H1 (cell line): ENCODE results near the gene LAMB1. TPM values are rescaled to one million over a fixed set of nuclear protein-coding genes. Genes with fewer than 3 reads are reported as not detected.

Experiments used
- KDM4A ChIP-seq: IDR thresholded peaks from one replicate; pipeline ENCODE4 v1.7.1; 2012; ENCODE audit warnings: low read depth, mild to moderate bottlenecking, moderate library complexity, low read length, inconsistent platforms; ENCODE audit not compliant: severe bottlenecking
- SAP30 ChIP-seq: fragments of 300-600 bp; sonication (generic); IDR thresholded peaks from 2 replicates; pipeline ENCODE4 v1.7.1; 2012; ENCODE audit warnings: low read length, moderate library complexity, mild to moderate bottlenecking, inconsistent platforms; ENCODE audit not compliant: insufficient read depth, insufficient replicate concordance
- SP1 ChIP-seq: IDR thresholded peaks from 2 replicates; pipeline ENCODE4 v1.6.1; 2011; ENCODE audit warnings: low read depth, low read length
- TAF1 ChIP-seq: IDR thresholded peaks from 2 replicates; pipeline ENCODE4 v1.6.1; 2011; ENCODE audit warnings: mild to moderate bottlenecking, low read depth, low read length
- ZNF274 ChIP-seq: IDR thresholded peaks from 2 replicates; pipeline ENCODE4 v1.7.0; 2012; ENCODE audit warnings: low read length, borderline replicate concordance; ENCODE audit errors: extremely low read depth
- polyA plus RNA-seq, 7 experiments: library from polyadenylated mRNA; depleted of rRNA in 3 of 7; stranded (reverse) in 5 of 7; unstranded in 2 of 7; fragments of >200 nt in 5 of 7; fragments of 200-250 nt in 2 of 7; gene quantifications; 1 replicate in 5 of 7; 2 replicates in 1 of 7; 4 replicates in 1 of 7; pipeline versions ENCODE4 v1.2.1 to v1.2.3, GENCODE V29; 2011 to 2013; ENCODE audit warnings: missing spikeins in 2 of 7, mixed read lengths in 2 of 7
- total RNA-seq: library from RNA; stranded (reverse); fragmentation: NEBNext Ultra II Directional; extraction: Animal tissue kit (Norgen Biotek cat#: 25700); gene quantifications from 2 replicates; pipeline ENCODE4 v1.2.1, GENCODE V29; 2021
- TF ChIP-seq, protein P1 (sequence below): IDR thresholded peaks from 2 replicates; pipeline ENCODE4 v1.6.1; 2012; ENCODE audit warnings: low read length, inconsistent platforms
- TF ChIP-seq, protein P2 (sequence below): fragments of 300-600 bp; sonication (generic); IDR thresholded peaks from 2 replicates; pipeline ENCODE4 v1.7.1; 2012; ENCODE audit warnings: low read length, moderate library complexity, mild to moderate bottlenecking, inconsistent platforms; ENCODE audit not compliant: insufficient replicate concordance
- TF ChIP-seq, protein P3 (sequence below): IDR thresholded peaks from 2 replicates; pipeline ENCODE4 v1.6.1; 2011; ENCODE audit warnings: low read length, improper control_type of control experiment

The LAMB1 gene
- total and polyA plus RNA-seq, 2 of the 8 experiments (the other 6 are each of a cell fraction or from before 2014, with no cell fraction given): 31.9 to 38.5 TPM

DNA sequence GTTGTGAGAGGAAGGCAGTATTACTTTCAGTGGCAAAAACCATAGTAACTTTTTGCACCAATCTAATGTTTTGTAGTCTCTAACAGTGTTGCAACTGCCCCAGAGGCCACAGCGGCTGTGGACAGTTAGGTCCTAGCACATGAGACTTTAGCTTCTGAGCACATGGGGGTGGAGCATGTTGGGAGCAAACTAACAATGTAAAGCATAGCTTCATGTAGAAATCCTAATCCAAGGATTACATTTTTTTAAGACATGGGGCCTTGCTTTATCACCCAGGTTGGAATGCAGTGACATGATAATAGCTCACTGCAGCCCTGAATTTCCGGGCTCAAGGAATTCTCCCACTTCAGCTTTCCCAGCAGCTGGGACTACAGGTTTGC, 49.0 kb downstream of the LAMB1 start (continued):
- TF ChIP-seq, protein P1, sequence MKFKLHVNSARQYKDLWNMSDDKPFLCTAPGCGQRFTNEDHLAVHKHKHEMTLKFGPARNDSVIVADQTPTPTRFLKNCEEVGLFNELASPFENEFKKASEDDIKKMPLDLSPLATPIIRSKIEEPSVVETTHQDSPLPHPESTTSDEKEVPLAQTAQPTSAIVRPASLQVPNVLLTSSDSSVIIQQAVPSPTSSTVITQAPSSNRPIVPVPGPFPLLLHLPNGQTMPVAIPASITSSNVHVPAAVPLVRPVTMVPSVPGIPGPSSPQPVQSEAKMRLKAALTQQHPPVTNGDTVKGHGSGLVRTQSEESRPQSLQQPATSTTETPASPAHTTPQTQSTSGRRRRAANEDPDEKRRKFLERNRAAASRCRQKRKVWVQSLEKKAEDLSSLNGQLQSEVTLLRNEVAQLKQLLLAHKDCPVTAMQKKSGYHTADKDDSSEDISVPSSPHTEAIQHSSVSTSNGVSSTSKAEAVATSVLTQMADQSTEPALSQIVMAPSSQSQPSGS: no peak
- TF ChIP-seq SP1: no peak
- TF ChIP-seq SAP30: no peak
- TF ChIP-seq, protein P2, sequence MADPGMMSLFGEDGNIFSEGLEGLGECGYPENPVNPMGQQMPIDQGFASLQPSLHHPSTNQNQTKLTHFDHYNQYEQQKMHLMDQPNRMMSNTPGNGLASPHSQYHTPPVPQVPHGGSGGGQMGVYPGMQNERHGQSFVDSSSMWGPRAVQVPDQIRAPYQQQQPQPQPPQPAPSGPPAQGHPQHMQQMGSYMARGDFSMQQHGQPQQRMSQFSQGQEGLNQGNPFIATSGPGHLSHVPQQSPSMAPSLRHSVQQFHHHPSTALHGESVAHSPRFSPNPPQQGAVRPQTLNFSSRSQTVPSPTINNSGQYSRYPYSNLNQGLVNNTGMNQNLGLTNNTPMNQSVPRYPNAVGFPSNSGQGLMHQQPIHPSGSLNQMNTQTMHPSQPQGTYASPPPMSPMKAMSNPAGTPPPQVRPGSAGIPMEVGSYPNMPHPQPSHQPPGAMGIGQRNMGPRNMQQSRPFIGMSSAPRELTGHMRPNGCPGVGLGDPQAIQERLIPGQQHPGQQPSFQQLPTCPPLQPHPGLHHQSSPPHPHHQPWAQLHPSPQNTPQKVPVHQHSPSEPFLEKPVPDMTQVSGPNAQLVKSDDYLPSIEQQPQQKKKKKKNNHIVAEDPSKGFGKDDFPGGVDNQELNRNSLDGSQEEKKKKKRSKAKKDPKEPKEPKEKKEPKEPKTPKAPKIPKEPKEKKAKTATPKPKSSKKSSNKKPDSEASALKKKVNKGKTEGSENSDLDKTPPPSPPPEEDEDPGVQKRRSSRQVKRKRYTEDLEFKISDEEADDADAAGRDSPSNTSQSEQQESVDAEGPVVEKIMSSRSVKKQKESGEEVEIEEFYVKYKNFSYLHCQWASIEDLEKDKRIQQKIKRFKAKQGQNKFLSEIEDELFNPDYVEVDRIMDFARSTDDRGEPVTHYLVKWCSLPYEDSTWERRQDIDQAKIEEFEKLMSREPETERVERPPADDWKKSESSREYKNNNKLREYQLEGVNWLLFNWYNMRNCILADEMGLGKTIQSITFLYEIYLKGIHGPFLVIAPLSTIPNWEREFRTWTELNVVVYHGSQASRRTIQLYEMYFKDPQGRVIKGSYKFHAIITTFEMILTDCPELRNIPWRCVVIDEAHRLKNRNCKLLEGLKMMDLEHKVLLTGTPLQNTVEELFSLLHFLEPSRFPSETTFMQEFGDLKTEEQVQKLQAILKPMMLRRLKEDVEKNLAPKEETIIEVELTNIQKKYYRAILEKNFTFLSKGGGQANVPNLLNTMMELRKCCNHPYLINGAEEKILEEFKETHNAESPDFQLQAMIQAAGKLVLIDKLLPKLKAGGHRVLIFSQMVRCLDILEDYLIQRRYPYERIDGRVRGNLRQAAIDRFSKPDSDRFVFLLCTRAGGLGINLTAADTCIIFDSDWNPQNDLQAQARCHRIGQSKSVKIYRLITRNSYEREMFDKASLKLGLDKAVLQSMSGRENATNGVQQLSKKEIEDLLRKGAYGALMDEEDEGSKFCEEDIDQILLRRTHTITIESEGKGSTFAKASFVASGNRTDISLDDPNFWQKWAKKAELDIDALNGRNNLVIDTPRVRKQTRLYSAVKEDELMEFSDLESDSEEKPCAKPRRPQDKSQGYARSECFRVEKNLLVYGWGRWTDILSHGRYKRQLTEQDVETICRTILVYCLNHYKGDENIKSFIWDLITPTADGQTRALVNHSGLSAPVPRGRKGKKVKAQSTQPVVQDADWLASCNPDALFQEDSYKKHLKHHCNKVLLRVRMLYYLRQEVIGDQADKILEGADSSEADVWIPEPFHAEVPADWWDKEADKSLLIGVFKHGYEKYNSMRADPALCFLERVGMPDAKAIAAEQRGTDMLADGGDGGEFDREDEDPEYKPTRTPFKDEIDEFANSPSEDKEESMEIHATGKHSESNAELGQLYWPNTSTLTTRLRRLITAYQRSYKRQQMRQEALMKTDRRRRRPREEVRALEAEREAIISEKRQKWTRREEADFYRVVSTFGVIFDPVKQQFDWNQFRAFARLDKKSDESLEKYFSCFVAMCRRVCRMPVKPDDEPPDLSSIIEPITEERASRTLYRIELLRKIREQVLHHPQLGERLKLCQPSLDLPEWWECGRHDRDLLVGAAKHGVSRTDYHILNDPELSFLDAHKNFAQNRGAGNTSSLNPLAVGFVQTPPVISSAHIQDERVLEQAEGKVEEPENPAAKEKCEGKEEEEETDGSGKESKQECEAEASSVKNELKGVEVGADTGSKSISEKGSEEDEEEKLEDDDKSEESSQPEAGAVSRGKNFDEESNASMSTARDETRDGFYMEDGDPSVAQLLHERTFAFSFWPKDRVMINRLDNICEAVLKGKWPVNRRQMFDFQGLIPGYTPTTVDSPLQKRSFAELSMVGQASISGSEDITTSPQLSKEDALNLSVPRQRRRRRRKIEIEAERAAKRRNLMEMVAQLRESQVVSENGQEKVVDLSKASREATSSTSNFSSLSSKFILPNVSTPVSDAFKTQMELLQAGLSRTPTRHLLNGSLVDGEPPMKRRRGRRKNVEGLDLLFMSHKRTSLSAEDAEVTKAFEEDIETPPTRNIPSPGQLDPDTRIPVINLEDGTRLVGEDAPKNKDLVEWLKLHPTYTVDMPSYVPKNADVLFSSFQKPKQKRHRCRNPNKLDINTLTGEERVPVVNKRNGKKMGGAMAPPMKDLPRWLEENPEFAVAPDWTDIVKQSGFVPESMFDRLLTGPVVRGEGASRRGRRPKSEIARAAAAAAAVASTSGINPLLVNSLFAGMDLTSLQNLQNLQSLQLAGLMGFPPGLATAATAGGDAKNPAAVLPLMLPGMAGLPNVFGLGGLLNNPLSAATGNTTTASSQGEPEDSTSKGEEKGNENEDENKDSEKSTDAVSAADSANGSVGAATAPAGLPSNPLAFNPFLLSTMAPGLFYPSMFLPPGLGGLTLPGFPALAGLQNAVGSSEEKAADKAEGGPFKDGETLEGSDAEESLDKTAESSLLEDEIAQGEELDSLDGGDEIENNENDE: no peak
- TF ChIP-seq, protein P3, sequence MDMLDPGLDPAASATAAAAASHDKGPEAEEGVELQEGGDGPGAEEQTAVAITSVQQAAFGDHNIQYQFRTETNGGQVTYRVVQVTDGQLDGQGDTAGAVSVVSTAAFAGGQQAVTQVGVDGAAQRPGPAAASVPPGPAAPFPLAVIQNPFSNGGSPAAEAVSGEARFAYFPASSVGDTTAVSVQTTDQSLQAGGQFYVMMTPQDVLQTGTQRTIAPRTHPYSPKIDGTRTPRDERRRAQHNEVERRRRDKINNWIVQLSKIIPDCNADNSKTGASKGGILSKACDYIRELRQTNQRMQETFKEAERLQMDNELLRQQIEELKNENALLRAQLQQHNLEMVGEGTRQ: no peak
- TF ChIP-seq TAF1: no peak
- no peak for TF ChIP-seq KDM4A
- no peak for TF ChIP-seq ZNF274
